GM21717 (cell line): ENCODE results near the gene ZNF407.

Source experiments
- ATAC-seq: cut with Tn5 transposase; IDR thresholded peaks from one replicate; pipeline ENCODE4 v1.9.1; 2021; ENCODE audit warnings: mild to moderate bottlenecking, moderate library complexity; ENCODE audit not compliant: unreplicated experiment

ZNF407 gene

DNA sequence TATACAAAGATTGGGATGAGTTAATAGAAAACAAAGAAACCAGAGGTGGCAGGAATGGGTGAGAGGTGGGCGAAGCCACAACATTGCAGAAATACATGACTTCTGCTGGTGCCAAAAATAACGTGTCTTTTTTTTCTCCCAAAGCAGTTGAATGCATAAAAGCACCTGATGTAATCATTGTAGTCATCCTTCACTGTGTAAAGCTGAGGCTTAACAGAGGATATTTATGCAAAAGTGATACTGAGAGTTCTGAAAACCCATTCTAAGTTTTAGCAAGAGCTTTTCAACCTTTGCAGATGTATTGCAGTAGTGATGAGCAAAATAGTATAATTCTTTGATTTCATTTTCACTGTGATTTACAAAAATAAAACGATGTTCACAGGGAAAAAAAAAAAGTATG, 438.3 kb downstream of the ZNF407 start:
- no peak for ATAC-seq

DNA sequence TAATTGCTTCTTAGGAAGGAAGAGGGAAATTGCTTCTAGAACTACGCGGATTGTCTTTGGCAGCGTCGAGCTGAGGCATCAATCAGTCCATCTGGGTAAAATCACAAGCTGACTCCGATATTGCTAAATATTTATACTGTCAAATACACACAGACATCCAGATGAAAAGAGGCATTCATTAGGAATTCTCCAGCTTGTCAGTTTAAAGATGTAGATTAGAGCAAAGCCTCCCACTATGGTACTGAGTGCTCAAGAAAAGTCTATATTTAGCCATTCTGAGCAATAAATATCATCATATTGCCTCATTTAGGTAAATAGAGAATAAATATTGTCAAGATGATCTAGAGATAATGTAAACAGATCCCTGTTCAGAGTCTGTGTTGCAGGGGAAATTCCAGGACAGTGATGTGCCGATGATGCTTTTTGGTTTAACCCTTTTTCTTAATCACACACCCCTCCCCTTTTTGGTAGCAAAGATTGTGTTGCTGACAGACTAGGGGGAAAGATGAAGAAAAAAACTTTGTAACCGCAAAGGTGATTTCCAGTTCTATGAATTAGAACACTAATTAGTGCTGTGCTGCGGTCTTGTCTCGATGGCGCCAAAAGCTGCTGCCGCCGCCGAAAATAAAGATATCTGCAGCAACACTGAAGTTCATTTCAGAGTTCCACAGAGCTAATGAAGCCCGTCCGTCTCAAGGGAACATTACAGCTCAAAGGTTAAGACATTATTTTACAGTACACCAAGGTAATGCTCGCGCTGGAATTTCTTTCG, 439.4 kb downstream of the ZNF407 start:
- ATAC-seq, result no peak

DNA sequence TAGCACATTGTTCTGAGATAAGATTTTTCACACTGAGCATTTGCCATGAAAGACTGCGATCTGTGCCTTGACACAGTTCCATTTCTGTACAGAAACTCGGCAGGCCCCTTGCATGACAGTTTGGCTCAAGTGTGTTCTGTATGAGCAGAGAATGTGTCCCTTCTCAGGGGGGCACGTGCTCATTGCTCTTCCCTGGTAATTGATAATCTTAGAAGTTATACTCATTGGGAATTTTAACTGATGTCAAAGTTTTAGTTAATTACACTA, 440.0 kb downstream of the ZNF407 start:
- ATAC-seq, result no peak

DNA sequence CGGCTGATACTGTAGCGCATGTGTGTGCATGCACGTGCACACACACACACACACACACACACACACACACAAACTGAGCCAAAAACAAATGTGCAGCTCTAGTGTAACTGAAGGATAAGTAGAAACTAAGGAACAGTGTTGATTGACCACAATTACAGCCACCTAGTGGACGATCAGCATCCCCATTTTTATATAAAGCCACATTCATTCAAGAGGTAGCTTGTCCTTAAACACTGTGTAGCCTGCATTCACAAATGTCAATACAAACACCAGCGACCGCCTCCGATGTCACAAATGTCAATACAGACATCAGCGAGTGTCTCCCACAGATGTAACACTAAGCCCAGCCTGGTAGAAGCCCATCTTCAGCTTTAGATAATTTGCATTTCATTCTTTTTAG, 443.9 kb downstream of the ZNF407 start:
- no peak for ATAC-seq

DNA sequence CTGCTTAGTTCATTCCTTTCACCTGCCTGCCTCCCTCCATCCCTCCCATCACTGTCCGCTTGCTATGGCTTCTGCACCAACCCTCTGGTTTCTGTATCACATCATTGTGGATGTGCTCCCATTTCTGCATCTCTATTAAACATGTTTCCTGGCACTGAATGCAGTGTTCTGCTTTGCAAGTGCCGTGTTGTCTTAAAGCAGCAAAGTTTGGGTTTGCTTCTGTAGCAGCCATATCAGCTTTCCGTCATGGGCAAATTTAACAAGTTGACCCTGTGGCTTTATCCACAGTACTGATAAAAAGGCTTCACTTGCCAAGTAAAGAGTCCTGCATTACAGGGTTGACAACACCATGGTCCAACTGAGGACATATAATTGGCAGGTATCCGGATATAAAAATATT, 445.8 kb downstream of the ZNF407 start:
- no peak for ATAC-seq

- ATAC-seq, result no peak
Observed at GRCh38 chr18:75044296-75044695, 446.6 kb downstream of the ZNF407 start.

- ATAC-seq, result no peak
Observed at GRCh38 chr18:75044791-75045190, 447.1 kb downstream of the ZNF407 start.

- ATAC-seq, result no peak
Observed at GRCh38 chr18:75045272-75045671, 447.6 kb downstream of the ZNF407 start.

- no peak for ATAC-seq
Observed at GRCh38 chr18:75047240-75047961, 449.7 kb downstream of the ZNF407 start.

DNA sequence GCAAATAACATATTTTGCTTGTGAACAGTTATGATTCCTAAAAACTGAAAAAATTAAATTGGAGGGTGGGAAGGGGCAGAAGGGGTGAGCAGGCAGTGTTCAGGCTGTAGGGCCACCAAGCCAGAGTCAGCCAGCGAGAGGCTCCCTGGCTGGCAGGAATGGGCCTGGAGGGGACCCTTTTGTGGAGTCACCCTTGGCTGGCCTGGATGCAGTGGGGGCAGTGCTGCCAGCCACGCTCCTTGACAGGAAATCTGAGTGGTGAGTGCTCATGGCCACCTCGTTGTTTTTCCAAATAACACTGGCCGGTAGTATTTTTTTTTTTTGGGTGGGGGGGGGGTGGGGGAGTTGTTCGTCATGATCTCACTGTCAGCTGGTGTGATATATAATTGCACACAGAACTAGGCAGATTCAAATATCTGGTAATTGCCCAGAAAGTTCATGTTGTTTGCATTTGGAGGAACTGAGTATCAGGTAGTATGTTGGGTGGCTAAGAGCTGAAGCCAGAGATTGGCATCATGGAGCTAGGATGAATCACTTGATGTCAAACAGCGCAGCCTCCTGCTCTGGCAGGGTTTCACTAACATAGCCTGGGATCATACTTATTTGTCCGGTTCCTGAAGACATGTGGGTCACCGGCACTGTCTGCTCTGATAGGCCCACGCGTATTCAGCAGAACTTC, 451.2 kb downstream of the ZNF407 start:
- ATAC-seq, result no peak

DNA sequence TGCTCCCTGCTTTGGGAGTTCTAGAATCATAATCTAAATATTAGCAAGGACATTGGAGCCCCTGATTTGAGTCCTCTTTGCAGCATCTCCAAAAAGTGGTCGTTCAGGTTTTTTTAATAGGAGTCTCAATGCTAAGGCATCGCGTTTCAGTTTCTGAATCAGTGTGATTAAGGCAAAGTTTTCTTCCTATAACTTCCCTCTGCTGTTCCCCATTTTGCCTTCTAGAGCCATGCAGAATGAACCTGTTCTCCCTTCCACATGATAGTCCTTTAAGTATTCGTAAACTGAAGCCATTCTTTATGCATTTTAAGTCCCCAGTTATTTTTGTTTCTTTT, 451.8 kb downstream of the ZNF407 start:
- no peak for ATAC-seq

GRCh38 chr18:75051757-75052156, 454.1 kb downstream of the ZNF407 start:
- no peak for ATAC-seq

GRCh38 chr18:75052475-75052874, 454.8 kb downstream of the ZNF407 start:
- no peak for ATAC-seq

GRCh38 chr18:75053028-75053629, 455.5 kb downstream of the ZNF407 start:
- ATAC-seq, result no peak

GRCh38 chr18:75054046-75054445, 456.4 kb downstream of the ZNF407 start:
- ATAC-seq, result no peak

DNA sequence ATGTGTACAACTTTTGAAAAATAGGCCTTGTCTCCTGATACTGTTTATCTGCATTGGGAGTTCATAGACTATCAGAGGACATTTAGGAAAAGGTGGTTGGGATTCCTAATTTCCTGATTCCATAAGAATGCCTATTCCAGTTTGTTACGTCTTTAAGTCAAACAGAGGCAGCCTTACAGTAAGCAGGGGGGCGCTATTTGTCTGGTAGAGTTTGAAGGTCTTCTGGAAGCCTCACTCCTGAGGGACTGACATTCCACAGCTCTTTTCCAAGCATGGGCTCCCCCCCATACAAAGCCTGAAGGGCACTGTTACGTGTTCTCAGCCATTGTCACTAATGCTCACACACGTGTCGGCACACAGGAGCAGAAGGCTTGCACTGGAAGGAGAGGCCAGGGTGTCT, 456.9 kb downstream of the ZNF407 start:
- no peak for ATAC-seq

DNA sequence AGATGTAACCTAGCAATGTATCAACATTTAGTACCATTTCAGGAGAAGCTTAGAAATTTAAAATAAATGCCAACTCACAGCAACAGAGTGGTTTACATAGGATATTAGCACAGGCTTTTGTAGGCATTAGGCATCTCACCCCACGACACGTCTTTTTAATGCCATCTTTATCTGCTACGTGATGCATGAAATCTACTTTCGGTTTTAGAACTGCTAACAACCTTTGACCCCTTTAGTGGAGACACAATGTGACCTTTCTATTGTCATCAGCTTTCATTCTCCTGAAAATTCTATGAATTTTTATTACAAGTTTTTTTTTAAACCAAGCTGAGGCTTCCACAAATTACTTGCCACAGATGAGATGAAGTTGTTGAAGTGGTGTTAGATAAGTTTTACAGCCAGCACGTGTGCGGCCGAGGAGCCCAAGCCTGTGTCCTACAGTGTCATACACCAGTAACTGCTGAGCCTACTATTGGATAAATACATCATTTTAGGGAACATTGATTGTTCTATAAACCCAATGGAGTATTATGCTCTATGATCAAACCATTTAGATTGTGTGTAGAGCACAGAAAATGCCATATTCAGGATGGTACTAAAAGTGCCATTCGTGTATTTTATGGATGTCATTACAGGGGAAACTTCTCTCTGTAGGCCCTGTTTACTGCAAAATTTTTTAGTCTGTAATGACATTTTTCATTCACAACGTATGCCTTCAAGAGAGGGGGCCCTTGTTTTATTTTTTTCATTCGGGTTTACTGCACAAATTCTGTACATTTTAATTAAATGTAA, 459.7 kb downstream of the ZNF407 start:
- no peak for ATAC-seq

- ATAC-seq, result no peak
Observed at GRCh38 chr18:75060185-75060584, 462.5 kb downstream of the ZNF407 start.

DNA sequence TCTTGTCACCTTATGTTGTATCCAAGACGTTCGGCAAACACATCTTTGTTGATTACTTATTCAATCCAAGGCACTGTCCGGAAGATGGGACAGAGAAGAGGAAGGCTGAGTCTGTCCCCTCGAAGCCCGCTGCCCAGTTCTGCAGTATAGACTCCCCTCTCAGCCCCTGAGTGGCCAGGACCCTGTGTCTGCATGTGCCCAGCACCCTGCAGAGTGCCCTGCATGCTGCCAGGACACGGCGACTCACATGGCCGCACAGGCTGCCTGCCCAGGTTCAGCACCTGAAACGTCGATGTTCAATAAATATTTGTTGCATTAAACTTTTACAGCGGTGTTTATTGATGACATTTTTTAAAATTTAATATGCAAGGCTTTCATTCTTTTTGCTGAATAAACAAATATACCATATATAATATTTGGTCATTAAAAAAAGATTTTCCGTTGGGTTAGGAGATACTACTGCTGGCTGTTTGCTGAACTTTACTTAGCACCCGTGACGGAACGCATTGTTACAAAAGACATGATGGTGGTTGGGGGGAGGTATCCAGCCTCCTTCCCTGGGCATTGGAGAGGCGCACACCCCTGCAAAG, 464.7 kb downstream of the ZNF407 start:
- ATAC-seq, result no peak

DNA sequence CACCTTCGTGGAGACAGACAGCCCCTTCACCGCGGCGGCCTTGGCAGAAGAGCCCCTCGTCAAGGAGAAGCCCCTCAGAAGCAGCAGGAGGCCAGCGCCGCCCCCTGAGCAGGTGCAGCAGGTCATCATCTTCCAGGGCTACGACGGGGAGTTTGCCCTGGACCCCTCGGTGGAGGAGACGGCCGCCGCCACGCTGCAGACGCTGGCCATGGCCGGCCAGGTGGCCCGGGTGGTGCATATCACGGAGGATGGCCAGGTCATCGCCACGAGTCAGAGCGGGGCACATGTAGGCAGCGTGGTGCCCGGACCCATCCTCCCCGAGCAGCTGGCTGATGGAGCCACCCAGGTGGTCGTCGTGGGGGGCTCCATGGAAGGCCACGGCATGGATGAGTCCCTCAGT, 465.5 kb downstream of the ZNF407 start:
- no peak for ATAC-seq
